GM20431 (cell line): Measurements from ENCODE around the gene SOBP.

Experiments used
- in situ Hi-C: fragments of 300-500 bp; cut with MseI, MboI; formaldehyde crosslinking; loops from one replicate; pipeline ENCODE4 v1.15.0; 2020; ENCODE audit warnings: low sequenced_read_pairs; ENCODE audit not compliant: unreplicated experiment

SOBP gene

GRCh38 chr6:107652526-107653182 is 162.7 kb downstream of the SOBP start:
- in situ Hi-C loops: no loop called here

GRCh38 chr6:107653183-107653580 is 163.3 kb downstream of the SOBP start:
- in situ Hi-C loops: no loop called here

GRCh38 chr6:107653861-107654394 is 164.0 kb downstream of the SOBP start:
- in situ Hi-C loops: no loop called here

- in situ Hi-C loops: no loop called here
Observed at GRCh38 chr6:107654764-107655163, 164.8 kb downstream of the SOBP start.

GRCh38 chr6:107655245-107655644 is 165.3 kb downstream of the SOBP start:
- in situ Hi-C loops: no loop called here

- in situ Hi-C loops: no loop called here
Observed at GRCh38 chr6:107655864-107656263, 165.9 kb downstream of the SOBP start.

- in situ Hi-C loops: no loop called here
Observed at GRCh38 chr6:107656401-107656800, 166.5 kb downstream of the SOBP start.

GRCh38 chr6:107656883-107657282 is 167.0 kb downstream of the SOBP start:
- in situ Hi-C loops: no loop called here

GRCh38 chr6:107657373-107657754 is 167.4 kb downstream of the SOBP start:
- in situ Hi-C loops: no loop called here

- in situ Hi-C loops: no loop called here
Observed at GRCh38 chr6:107657755-107658461, 168.0 kb downstream of the SOBP start.

- in situ Hi-C loops: no loop called here
Observed at GRCh38 chr6:107658920-107659865, 169.3 kb downstream of the SOBP start.

GRCh38 chr6:107660839-107661238 is 170.9 kb downstream of the SOBP start:
- in situ Hi-C loops: no loop called here

GRCh38 chr6:107661291-107661690 is 171.4 kb downstream of the SOBP start:
- in situ Hi-C loops: no loop called here

GRCh38 chr6:107662333-107662732 is 172.4 kb downstream of the SOBP start:
- in situ Hi-C loops: no loop called here

GRCh38 chr6:107663308-107663707 is 173.4 kb downstream of the SOBP start:
- in situ Hi-C loops: no loop called here

- in situ Hi-C loops: no loop called here
Observed at GRCh38 chr6:107665382-107665781, 175.5 kb downstream of the SOBP start.

- in situ Hi-C loops: no loop called here
Observed at GRCh38 chr6:107666084-107666980, 176.4 kb downstream of the SOBP start.

GRCh38 chr6:107666981-107667601 is 177.2 kb downstream of the SOBP start:
- in situ Hi-C loops: no loop called here

GRCh38 chr6:107667790-107668189 is 177.9 kb downstream of the SOBP start:
- in situ Hi-C loops: no loop called here
